ENCODE results near the gene CCDC81.

DNA sequence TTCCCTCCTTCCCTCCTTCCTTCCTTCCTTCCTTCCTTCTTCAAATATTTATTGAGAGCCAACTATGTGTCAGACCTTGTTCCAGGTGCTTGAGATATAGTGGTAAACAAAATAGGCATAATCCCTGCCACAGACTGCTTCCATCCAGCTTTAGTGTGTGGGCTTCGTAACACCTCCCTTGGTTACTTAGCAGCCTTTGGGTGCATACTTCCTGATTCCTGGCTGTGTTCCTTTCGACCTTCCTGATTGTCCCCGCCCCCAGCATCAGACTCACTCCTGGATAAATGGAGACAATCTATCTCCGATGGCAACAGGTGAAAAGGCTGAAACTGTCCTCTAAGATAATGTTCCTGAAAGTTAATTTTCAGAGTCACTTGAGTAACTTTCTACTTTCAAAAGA lies 13.5 kb downstream of the CCDC81 start:
- TF ChIP-seq, protein P1, sequence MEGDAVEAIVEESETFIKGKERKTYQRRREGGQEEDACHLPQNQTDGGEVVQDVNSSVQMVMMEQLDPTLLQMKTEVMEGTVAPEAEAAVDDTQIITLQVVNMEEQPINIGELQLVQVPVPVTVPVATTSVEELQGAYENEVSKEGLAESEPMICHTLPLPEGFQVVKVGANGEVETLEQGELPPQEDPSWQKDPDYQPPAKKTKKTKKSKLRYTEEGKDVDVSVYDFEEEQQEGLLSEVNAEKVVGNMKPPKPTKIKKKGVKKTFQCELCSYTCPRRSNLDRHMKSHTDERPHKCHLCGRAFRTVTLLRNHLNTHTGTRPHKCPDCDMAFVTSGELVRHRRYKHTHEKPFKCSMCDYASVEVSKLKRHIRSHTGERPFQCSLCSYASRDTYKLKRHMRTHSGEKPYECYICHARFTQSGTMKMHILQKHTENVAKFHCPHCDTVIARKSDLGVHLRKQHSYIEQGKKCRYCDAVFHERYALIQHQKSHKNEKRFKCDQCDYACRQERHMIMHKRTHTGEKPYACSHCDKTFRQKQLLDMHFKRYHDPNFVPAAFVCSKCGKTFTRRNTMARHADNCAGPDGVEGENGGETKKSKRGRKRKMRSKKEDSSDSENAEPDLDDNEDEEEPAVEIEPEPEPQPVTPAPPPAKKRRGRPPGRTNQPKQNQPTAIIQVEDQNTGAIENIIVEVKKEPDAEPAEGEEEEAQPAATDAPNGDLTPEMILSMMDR (IDR thresholded peaks at IDR 0.05): no peak
- no peak for TF ChIP-seq HOXB5 (CRISPR knock-in tag; IDR thresholded peaks at IDR 0.05)
- no peak for TF ChIP-seq RFX5 (IDR thresholded peaks at IDR 0.05)
